ENCODE results near the gene RRP1B.
"Not testable (repeated sequence)": the region's sequence is repeated elsewhere in the genome, so short reads cannot be mapped to it uniquely, and the experiment has no call there.

RRP1B gene

DNA sequence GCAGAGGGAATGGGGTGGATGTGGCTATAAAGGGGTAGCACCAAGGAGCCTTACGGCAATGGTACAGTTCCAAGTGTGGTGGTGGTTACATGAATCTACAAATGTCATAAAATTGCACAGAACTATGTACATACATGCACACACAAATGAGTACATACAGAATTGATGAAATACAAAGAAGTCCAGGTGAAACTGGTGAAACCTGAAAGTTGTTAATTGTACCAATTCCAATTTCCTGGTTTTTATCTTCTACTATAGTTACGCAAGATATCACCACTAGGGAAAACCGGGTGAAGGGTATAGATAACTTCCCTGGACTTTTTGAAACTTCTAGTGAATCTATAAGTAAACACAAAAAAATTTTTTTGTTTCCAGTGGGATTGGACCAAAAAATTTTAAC is 19.0 kb upstream of the RRP1B start:
- no peak for DNase-seq

DNA sequence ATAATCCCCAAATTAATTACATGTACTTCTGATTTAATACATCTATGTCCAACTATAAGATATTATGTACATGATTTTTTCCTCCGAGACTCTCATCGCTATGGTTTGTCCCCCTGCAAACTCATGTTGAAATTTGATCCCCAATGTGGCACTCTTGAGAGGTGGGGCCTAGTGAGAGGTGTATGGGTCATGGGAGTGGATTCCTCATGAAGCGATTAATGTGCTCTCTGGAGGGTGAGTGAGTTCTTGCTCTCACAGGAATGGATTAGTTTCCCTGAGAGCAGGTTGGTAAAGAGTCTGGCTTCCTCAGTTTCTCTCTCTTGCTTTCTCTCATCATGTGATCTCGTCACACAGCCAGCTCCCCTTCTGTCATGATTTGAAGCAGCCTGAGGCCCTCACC is 16.2 kb upstream of the RRP1B start:
- no peak for DNase-seq

DNA sequence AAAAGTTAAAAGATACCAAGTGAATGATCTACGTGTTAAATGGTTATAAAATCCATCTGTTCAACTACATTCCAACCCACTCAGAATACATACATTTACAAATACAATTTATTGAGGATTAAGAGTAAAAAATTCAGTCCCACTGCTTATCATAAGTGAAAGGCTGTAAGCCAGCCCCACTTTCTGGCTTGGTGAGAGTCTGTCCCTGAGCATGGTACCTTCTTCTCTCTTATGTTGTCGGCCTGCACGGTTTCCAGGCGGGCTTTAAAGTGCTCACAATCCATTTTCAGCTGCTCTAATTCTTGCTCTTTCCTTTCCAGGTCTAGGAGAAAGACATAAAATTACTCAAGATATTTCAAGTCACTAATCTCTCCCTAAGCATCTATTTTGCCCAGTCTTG is 15.3 kb upstream of the RRP1B start:
- no peak for DNase-seq

GRCh38 chr21:43644609-43645008 is 14.8 kb upstream of the RRP1B start:
- no peak for DNase-seq

DNA sequence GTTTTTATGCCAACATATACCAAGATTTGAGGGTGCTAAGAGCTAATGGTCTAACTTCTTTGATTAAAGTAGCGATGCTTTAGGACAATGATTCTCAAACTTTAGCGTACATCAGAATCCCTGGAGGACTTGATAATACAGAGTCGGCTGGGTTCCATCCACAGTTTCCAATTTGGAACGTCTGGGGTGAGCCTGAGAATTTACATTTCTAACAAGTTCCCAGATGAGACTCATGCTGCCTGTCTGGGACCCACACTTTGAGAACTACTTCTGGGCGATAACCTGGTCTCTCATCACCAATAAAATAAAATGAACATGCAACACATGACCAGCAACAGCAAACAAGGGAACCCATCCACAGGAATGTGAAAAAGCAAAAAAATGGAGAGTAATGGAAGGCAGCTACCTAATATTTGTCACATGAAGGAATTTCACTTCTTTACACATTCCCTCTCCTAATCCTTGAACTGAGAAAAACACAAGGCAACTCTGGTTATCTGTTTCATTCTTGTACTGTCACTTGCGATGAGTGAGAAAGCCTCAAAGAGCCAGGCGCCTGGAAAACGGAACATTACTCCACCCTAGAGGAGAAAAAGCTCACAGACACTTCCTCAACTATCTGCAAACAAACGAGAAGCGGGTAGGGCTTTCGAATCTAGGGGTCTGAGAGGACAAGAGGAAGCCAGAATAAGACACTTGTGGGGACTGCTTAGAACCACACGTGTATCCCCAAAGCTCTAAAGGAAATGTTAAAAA is 14.0 kb upstream of the RRP1B start:
- DNase-seq: peak; percentile 32

GRCh38 chr21:43645976-43646375 is 13.4 kb upstream of the RRP1B start:
- no peak for DNase-seq

DNA sequence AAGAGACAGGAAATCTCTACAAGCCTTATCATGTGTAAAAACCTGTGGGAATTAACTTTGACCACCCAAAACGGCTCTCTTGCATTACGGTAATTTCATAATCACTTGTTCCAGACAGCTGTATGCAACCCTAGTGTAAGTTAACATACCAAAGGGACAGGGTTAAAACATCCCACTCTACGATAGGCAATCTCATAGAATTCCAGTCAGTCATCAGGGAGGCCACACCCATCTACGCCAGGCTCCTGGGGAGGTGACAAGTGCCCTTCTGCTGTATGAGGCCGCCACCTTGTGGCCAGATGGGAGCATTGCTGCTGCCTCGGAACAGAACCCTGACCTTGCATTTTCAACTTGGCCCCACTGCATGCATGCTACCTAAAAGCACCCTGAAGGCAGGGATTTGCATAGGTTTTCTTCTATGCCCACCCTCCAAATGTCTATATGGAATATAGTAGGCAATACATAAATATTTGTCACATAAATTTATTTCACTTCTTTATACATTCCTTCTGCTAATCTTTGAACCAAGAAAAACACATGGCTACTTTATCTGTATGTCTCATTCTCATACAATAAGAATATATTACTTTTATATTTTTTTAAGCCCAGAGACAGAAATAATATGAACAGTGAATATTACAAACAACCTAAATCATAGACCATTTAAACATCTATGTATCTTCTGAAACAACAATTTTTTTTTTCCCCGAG is 12.7 kb upstream of the RRP1B start:
- peak; percentile 75 for DNase-seq

- no peak for DNase-seq
These were observed 11.2 kb upstream of the RRP1B start for GRCh38 chr21:43648171-43648570.

GRCh38 chr21:43651926-43652325 is 7.4 kb upstream of the RRP1B start:
- not testable (repeated sequence) for DNase-seq

DNA sequence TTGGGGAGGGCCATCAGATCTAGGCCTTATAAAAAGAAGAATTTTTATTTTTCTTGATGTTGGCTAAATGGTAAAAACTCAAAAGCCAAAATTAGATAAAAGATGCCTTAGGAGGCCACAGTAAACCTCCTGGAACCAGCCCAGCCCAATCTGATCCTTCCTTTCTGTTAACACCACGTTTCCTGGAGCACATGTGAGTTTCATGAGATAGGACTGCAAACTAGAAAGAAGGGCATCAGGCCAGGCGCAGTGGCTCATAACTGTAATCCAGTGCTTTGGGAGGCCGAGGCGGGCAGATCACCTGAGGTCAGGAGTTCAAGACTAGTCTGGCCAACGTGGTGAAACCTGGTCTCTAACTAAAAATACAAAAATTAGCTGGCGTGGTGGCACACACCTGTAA is 6.7 kb upstream of the RRP1B start:
- DNase-seq: no peak

- no peak for DNase-seq
These were observed 5.7 kb upstream of the RRP1B start for GRCh38 chr21:43653626-43654025.

- DNase-seq: no peak
These were observed 4.4 kb upstream of the RRP1B start for GRCh38 chr21:43654806-43655489.

GRCh38 chr21:43657355-43658087 is 1.8 kb upstream of the RRP1B start:
- no peak for DNase-seq

GRCh38 chr21:43658088-43658741 is 1.1 kb upstream of the RRP1B start:
- no peak for DNase-seq

DNA sequence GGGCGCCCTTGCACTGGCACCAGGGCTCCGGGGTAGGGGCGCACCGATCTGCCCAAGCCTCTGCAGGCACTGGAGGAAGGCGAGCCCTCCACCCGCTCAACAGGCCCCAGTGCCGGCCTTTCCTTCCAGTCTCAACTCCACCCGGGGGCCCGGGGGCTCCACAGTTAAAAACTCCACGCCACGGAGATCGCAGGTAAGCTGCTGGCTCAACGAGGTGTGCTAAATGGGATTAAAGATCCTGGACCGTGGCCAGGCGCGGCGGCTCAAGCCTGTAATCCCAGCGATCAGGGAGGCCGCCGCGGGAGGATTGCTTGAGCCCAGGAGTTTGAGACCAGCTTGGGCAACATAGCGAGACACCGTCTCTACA is 608 bp upstream of the RRP1B start:
- no peak for DNase-seq

DNA sequence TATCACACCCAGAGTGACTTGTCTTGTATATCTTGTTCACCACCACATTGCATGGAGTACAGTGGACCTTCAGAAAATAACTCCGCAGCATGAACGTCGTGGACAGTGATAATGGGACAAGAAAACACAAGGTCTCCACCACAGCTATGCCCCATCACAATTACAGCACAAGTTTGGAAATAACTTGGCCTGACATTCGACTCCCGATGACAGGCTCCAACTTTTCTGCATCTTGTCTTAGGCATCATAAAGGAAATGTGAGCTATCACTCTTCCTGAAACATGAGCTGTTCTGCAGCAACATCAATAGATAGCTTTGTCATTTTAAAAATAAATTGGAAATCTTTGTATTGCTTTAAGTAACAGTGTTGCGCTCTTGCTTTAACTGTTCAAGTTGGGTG is 2.9 kb downstream of the RRP1B start:
- no peak for DNase-seq

DNA sequence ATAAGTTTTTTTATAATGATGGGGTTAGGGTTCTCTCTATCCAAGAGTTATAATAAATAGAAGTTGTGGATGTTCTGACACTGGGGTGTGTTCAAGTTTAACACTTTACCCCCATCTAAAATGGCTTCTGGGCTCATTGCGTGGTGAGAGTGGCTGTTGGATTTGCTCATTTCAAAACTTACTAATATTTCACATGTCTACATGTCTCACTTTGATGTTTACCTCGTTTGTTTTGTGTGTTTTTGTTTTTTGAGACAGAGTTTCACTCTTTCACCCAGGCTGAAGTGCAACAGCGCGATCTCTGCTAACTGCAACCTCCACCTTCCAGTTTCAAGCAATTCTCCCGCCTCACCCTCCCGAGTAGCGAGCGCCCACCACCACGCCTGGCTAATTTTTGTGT is 3.7 kb downstream of the RRP1B start:
- no peak for DNase-seq

GRCh38 chr21:43664358-43664757 is 5.0 kb downstream of the RRP1B start:
- no peak for DNase-seq

DNA sequence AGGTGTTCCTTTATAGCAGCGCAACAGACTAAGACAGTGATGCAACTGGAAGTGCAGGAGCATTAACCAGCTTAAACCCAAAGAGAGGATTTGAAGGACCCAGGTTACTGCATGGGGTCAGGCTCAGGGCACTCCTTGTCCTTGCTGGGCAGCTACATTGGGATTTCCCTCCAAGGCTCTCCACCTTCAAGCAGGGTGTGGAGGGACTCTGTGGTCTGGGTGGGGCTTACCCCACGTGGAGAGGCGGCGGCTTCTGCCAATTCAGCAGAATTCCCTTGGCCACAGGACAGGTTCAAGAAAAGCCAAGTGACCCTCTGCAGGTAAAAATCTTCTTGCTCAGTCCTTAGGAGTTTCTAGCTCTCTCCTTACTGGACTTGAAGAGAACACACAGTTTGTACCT is 6.5 kb downstream of the RRP1B start:
- DNase-seq: no peak

DNA sequence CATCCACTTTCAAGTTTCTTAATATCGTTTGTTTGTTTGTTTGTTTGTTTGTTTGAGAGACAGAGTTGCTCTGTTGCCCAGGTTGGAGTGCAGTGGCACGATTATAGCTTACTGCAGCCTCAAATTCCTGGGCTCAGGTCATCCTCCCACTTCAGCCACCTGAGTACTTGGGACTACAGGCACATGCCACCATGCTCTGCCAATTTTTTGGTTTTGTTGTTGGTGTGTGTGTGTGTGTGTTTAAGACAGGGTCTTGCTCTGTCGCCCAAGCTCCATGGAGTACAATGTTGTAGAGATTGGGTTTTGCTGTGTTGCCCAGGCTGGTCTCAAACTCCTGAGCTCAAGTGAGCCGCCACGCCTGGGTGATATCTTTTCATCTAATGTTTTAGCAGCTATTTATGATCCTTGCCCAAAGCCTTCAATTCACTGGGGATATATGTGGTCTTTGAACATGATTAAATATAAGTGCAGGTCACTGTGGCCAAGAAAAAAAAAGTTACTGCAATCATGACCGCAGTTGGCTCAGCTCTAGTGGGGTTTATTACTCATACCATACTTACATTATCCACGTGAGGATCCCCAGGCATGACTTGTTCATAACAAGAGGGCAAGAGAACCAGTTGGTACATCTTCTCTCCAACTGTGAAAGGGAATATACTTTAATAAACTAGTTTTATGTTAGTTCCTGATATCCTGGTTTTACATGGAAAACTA is 8.0 kb downstream of the RRP1B start:
- no peak for DNase-seq

DNA sequence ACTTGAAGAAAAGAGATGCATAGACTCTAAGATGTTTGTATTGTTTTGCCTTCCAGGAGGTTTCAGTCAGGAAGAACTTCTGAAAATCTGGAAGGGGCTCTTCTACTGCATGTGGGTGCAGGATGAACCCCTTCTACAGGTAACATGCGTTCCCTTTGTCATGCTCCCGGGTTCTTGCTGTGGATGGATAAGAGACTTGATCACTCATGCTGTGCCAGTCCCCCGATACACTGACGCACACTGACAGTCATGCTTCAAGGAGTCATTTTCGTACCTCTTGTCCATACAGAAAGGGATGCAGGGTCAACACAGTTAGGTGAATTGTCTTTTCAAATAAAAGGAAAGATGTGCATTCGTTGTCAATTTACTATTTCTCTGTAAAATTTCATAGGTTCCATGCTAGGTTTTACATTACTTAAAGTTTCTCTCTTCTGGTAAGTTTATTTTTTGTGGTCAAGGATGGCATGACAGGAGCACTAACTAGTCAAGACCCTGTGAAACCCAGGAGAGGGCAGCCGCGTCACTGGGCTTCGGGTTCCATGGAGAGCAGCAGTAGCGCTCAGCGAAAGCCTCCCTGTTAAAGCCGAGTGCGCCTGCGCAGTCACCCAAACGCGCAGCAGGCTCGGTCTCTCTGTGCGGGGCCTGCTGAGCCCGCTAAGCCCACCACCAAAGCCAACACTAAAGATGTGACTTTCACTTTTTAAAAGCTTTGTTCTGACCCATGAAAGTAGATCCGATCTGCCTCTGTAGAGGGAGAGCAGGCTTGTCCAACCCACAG is 10.7 kb downstream of the RRP1B start:
- no peak for DNase-seq
